Stimulated activated naive CD8-positive, alpha-beta T cell treated with anti-CD3 and anti-CD28 coated beads, Interleukin-15, Interleukin-2, amounts not matched to agents 100 U/mL and 50 U/mL, for 24 hours (primary cell): ENCODE data around the gene PRKN.

Experiments
- ATAC-seq: fragments of 150-1000 bp; cut with Tn5 transposase; one replicate; pipeline ENCODE4 v1.10.0; 2021
- DNase-seq: peaks from one replicate; pipeline ENCODE4 v3.0.0; 2021

Gene PRKN

DNA sequence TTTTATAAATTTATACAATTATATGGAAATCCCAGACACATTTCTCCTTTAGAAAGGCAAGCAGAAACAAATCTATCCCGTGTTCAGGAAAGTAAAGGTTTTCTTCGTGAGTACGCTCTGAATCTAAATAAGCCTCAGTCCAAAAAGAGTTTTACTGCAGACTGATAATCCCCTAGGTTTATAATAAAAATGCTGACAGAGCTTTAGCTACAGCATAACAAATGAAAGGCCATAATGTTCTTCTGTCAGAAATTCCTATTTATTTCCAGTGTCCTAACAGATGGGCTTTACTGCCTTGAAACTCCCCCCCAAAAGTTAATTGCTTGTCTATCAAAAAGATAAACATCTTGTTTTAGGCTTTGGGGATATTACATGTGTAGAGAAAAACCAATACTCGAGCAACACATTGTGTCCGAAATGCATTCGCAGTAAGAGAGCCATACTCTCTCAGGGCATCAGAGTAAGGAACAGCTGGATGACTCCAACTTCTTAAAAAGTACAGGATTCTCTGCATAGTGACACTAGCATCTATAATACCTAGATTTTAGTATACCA, 109.0 kb downstream of the PRKN start:
- DNase-seq: no peak
- ATAC-seq: no peak

- no peak for ATAC-seq
- no peak for DNase-seq
Observed at GRCh38 chr6:162615016-162615705, 112.4 kb downstream of the PRKN start.

DNA sequence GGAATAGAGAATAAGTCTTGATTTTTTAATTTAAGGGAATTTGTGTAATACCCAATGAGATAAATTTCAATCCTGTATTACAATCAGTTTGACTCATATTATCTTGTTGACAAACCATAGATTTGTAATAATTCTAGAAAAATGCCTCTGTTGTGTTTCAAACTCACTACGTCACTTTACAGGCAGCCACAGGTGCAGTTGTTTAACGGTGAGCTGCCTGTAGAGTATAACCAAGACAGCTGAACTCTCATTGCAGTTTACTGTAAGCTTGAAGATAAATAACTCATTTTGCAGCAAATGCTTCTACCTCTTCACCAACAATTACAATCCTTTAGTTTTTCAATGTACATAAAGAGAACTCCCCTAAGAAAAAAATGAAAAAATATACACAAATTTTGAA, 114.3 kb downstream of the PRKN start:
- no peak for ATAC-seq
- DNase-seq: no peak

DNA sequence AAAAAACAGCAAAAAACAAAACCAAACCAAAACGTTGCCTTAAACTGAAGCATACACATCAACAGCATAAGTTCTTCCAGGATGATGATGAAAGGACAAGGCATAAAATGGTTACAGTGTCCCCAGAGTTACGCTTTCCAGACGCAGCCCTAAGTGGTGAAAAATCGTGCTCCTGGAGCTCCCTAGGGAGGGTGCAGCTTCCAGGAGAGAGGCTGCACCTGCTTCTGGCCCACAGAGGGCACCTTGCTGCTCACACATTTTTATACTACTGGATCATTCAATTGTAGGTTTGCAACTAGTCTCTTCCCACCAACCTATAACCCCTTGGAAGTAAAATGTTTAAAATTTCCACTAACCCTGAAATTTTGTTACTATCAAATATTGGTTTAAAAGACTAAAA, 115.0 kb downstream of the PRKN start:
- DNase-seq: no peak

GRCh38 chr6:162610351-162610750, 117.2 kb downstream of the PRKN start:
- ATAC-seq: no peak
- no peak for DNase-seq

More for the DNA sequence above, 115.0 kb downstream of the PRKN start:
- ATAC-seq: no peak

DNA sequence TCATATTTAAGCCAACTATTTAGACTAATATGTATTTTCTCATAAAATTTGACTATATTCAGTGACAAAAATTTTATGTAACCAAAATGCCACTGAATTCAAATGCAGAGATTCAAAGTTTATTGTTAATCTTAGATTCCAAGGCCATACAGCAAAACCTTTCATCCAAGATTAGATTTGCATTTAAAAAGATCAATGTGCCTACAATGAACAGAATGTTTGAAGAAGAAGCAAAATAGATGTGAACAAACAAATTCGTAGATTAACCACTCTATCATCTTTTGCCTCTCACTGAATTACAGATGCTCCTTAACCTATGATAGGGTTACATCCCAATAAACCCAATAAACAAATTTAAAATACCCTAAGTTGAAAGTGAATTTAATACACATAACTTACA, 121.7 kb downstream of the PRKN start:
- no peak for ATAC-seq
- no peak for DNase-seq

DNA sequence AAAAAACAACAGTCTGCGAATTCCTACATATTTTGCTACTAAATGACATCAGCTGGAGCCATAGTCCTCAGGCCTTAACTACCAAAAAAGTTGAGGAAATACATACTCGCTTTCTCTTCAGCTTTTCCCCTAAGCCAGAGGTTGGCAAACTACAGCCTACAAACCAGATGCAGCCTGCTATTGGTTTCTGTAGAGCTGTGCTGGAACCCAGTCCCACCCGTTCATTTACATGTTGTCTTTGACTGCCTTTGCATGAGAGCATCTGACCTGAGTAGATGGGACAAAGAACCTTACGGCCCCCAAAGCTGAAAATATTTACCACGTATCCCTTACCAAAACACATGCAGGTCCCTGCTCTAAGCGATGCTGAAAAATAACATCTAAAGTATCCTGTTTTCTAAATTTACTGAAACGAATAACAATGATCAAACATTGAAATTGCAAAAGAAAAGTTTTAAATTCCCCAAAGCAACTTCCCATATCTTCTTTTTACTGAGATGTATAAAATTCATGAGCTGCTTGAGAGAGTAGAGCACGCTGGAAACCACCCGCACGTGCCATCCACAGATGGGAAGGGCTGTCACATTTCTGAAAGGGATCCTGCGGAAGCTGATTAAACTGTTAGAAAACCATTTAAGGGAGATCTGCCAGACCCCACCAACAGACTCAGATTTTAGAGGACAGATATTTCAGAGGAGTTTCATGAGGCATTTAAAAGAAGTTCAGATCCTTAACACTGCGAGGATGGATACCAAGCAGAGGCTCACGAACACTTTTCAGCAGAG, 124.1 kb downstream of the PRKN start:
- no peak for DNase-seq
- no peak for ATAC-seq

- no peak for ATAC-seq
Observed at GRCh38 chr6:162602759-162603158, 124.8 kb downstream of the PRKN start.

DNA sequence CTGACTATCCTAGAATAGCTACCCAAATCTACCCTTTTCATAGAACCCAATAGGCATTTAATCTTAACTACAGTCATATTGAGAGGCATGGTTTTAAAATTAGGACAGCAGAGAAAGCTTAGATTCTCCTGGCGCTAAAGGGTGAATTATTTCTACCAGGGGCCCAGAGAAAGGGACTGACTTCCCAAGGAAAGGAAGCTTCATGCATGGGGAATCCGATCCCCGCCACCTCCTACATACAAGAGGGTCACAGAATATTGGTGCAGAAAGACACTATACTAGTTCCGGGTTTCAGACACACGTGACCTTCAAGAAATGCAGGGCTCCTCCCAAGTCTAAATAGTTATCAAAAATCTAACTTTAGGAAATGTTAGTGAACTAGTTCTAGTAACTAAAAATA, 130.9 kb downstream of the PRKN start:
- no peak for ATAC-seq
- DNase-seq: no peak

More at GRCh38 chr6:162602759-162603158, 124.8 kb downstream of the PRKN start:
- DNase-seq: no peak

- ATAC-seq (no peak), DNase-seq (no peak)
Observed at GRCh38 chr6:162591517-162591916, 136.0 kb downstream of the PRKN start.

DNA sequence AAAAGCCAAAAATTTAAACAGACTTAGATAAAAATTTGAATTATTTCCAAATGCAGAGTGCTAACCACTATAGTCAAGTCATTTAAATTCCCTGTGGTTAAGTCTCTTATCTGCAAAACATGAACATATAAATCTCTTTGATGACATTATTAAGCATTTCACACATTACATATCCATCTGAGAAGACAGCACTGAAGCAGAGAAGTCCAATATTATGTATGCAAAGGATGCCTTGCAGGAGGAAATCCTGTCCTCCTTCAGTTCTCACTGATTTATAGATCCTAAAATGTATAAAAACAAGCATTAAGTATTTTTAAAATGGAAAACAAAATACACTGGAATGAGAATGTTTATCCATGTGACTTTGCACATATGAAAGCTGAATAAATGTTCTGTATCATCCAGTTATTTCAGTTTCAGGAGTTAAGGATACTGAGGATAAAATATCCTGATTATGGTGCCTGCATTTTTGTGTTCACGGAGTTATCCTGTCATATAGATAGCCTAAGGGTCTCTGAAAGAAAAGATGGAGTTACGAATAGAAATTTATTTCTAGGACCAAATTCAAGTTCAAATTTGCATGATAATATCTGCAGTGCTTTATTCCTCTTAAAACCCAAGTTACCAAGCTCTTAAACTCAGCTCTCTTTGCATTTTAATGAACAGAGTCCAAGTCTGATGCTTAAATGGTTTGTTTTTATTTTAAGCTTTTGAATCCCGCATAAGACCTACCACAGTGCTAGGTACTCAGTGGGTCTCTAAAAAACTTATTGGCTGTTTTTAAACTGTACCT, 145.4 kb downstream of the PRKN start:
- DNase-seq: no peak
- no peak for ATAC-seq

DNA sequence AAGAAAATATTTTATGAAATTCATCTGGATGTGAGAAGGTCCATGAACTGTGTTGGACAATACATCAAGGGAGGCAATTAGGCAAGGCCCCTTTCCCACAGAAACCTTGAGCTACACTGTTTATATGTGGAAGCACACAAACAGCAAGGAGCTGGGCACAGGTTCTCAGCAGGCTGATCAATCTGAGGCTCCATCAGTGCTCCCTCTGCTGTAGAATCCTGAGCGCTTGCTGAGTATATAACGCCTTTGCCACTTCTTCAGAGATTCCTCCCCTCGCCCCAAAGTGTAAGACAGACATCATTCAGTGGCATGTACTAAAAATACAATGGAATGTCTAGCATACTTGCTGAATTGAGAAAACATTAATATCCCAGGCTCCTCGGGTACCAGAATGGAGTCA, 146.9 kb downstream of the PRKN start:
- DNase-seq (no peak), ATAC-seq (no peak)

DNA sequence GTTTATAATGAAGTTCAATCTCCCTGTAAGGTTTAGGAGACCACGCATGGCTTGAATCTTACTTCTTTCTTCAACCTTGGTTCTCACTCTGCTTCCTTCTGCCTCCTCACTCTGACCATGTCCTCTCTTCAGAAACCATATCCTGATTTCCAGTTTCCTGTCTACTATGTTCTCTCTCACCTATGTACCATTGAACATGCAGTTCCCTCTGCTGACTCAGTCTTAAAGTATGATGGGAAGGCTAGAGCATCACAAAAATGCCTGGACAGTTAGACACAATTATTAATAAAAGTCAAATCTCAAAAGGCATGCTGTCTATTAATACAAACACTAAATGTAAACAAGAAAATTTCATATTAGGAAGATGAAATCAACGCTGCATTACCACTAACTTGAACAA, 151.6 kb downstream of the PRKN start:
- DNase-seq (no peak), ATAC-seq (no peak)

DNA sequence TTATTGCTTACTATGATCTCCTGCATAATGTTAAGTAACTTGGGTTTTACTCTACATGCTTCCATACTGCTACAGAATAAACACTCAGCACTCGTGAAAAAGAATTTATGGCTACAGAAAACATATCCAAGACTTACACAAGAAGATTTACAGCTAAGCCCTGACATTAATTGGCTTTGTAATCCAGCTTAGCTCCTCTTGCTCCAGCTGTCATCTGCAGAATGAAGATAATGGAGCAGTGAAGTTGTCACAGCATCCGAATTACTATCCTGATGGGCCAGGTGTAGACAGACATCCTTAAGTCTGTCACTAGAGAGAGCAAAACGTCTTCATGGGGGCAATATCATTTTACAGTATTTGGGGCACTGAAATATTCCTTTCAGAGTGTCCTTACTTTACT, 155.3 kb downstream of the PRKN start:
- ATAC-seq (no peak), DNase-seq (no peak)

DNA sequence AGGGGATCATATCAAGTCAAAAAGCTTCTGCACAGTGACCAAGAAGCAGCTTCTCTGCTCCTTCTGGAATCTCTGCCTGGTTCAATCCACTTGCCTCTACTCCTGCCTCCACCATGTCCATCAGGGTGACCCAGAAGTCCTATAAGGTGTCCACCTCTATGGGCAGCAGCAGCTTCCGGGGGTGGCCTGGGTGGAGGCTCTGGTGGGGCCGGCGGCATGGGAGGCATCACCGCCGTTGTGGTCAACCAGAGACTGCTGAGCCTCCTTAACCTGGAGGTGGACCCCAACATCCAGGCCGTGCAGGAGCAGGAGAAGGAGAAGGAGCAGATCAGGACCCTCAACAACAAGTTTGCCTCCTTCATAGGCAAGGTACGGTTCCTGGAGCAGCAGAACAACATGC, 159.3 kb downstream of the PRKN start:
- no peak for DNase-seq
- no peak for ATAC-seq

- DNase-seq: no peak
- no peak for ATAC-seq
Observed at GRCh38 chr6:162562041-162562440, 165.5 kb downstream of the PRKN start.

DNA sequence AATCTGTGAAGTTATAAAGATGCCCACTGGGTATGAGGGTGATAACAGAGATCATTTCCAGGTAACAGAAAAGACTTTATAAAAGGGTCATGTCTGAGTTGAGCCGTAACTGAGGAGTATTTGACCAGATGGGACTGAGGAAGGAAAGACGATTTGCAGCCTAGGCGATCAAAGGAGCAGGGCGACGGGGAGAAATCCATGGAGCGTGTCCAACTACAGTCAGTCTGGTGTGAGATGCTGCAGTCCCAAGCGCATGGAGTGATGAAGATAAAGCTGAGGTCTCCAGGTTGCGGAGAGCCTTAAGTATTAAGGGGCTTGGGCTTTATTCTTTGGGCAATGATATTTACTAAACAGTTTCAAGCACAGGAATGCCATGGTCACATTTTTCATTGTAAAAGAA, 166.7 kb downstream of the PRKN start:
- DNase-seq: no peak
- ATAC-seq: no peak

DNA sequence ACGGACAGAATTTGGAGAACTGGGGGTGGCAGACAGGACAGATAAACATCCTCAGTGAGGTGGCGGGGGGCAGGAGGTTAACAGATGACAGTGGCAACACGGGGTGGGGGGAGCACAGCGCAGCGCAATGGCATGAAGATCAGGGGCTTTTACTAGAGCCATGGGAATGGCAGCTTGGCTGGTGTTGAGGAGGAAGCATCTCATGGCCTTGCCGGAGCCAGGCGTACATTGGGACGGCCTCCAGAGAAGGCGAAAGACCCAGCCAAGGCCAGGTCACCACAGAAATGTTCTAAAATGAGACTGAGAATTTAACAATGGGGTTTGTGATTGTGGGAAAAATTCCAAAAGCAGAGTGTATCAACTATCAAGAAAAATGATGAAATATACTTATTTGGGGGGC, 173.0 kb downstream of the PRKN start:
- DNase-seq: no peak
- no peak for ATAC-seq

DNA sequence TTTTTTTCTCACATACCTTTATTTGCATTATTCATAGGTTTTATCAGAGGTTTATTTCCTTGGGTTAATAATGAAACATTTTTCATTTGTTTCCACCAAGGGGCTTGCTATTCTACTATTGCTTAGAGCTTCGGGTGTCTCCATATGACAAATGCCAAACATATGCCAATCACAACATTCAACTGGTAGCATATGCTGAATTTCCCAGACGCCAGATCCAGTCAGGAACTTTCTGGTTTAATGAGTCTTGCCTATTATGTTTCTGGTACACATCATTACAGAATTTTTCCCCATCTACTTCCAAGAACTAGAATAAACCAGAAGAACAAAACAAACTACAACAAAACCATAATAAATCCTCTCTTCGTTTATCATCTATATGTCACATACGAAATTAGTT, 180.7 kb downstream of the PRKN start:
- no peak for DNase-seq
- no peak for ATAC-seq

DNA sequence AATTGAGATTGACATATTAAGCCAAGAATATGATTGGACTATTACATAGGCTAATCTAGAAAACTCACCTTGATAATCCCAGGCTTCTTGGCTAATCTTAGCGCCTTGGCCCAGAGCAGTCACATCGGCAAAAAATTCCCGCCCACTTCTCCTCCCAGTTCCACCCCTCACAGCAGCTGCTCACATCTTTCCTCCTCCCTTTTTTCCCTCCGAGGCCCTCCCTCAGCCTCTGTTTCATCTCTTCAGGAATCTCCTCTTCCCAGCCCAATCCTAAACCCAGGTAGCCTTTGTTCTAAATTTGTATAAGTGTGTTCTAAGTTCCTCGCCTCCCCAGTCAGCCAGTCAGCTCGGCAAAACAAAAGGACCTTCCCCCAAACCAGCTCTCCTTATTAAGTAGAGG, 184.3 kb downstream of the PRKN start:
- DNase-seq: no peak
- no peak for ATAC-seq

GRCh38 chr6:162541019-162541601, 186.5 kb downstream of the PRKN start:
- DNase-seq: no peak
- no peak for ATAC-seq

DNA sequence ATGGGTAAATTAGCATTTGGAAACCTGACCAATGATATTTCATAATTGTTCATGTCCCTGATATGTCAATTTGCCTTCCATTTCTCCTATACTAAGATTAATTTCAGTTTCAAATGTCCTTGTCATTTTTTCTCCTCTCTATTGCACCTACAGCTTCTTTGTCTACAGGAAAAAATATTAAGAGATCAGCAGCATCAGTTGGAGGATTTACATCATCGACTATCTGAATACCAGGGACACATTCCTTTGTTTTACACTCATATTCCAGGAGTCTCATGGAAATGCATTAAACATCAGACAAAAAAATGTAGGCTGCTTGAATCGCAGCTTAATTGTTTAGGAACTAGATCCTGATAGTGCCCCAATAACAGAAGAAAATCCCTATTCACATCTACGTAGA, 188.2 kb downstream of the PRKN start:
- DNase-seq: no peak
- ATAC-seq: no peak
